ENCODE measurements around the gene KRT10.

Gene KRT10

DNA sequence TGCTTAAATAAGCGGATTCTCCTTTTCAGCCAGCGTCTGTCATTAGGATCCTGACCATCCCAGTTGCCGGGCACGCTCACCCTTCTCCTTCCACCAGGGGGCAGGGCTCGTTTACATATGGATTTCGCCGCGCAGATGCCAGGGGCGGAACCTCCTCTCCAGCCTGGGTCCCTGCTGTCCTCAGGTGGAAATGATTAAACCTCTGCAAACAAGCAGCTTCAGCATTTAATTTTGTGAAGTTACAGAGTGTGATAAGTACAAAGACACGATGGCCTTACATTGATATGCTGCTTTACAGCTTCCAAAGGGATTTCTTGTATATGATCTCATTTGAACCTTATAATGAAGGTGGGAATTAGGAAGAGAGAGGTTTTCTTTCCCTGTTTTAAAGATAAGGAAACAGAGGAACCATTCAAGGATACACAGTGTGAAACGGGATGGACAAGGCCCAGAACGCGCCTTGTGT is 18.8 kb downstream of the KRT10 start:
- Mint-ChIP-seq H3K4me3 (no peak overlapping the region), H3K36me3 (ENCODE audit: low read depth) (no peaks in the 10 kb centered on the region), H3K4me1 (ENCODE audit: low read depth) (peaks cover 3% of the 10 kb centered on the region), H3K9me3 (no peaks in the 10 kb centered on the region), H3K27me3 (ENCODE audit: low read depth) (peaks cover 53% of the 10 kb centered on the region), H3K27ac (no peak overlapping the region)

DNA sequence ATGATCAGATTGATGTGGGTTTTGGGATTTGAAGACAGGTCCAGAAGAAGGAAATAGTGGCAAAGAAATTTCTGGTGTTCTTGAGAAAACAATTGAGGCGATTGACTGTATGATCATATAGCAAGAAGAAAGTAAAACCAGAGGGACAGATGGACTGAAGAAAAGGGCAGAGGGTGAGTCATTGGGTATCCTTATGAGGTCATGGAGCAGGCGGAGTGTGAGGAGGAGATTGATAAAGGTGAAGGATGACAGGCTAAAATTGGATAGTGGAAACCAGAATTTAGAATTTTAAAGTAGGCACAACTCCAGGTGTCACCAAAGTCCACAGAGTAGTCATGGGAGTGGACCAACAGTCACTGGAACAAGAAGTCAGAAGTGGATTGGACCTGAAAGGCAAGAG is 21.3 kb downstream of the KRT10 start:
- Mint-ChIP-seq H3K4me1 (ENCODE audit: low read depth) (peaks cover 3% of the 10 kb centered on the region), H3K27me3 (ENCODE audit: low read depth) (peaks cover 34% of the 10 kb centered on the region), H3K27ac (no peak overlapping the region), H3K4me3 (no peak overlapping the region), H3K9me3 (no peaks in the 10 kb centered on the region), H3K36me3 (ENCODE audit: low read depth) (no peaks in the 10 kb centered on the region)

DNA sequence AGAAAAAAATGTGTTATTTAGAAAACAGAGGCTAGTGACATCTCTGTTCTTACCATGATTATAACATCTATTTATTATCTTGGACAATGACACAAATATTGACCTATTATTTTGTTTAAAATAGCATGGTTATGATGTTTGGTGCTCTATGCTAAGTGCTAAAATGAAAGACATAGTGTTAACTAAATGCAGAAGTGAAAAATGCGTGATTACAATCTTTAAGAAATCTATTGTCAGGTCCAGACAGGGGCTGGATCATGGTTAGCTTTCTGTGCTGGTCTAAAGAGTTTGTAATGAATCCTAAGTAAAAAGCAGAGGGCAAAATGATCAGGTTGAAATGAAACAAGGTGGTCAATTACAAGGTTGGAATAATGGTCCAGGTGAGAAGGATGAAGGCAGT is 22.0 kb downstream of the KRT10 start:
- no peak overlapping the region for H3K4me3 Mint-ChIP-seq
- H3K27me3 Mint-ChIP-seq (ENCODE audit: low read depth) = peaks cover 32% of the 10 kb centered on the region
- no peaks in the 10 kb centered on the region for H3K9me3 Mint-ChIP-seq
- peaks cover 3% of the 10 kb centered on the region for H3K4me1 Mint-ChIP-seq (ENCODE audit: low read depth)
- no peaks in the 10 kb centered on the region for H3K36me3 Mint-ChIP-seq (ENCODE audit: low read depth)
- no peak overlapping the region for H3K27ac Mint-ChIP-seq

DNA sequence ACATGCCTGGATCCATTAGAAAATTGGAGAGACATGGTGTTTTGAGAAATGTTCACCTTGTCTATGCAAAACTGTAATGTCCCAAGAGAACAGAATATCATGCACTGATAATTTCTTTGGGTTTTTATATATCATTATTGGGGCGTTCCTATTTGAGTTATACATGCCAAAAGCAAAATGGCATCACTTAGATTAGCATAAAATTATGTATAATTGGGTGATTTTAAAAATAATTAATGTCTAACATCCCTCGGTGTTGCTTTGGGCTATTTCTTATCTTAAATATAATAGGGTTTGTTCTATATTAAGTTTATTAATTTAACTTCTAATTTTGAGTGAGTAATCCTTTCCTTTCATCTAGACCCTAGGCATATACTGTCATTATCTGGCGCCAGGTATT is 22.6 kb downstream of the KRT10 start, which contains the start of gene KRT28:
KRT28 (minus strand) TSS at position 101 of the 400 bp plus-strand sequence; CDS start at position 35, 66 bp downstream.
- H3K36me3 Mint-ChIP-seq (ENCODE audit: low read depth) = no peaks in the 10 kb centered on the region
- no peaks in the 10 kb centered on the region for H3K9me3 Mint-ChIP-seq
- peaks cover 27% of the 10 kb centered on the region for H3K27me3 Mint-ChIP-seq (ENCODE audit: low read depth)
- H3K4me3 Mint-ChIP-seq = no peak within 1 kb of the TSS
- H3K4me1 Mint-ChIP-seq (ENCODE audit: low read depth) = peaks cover 3% of the 10 kb centered on the region
- H3K27ac Mint-ChIP-seq = no peak within 1 kb of the TSS

DNA sequence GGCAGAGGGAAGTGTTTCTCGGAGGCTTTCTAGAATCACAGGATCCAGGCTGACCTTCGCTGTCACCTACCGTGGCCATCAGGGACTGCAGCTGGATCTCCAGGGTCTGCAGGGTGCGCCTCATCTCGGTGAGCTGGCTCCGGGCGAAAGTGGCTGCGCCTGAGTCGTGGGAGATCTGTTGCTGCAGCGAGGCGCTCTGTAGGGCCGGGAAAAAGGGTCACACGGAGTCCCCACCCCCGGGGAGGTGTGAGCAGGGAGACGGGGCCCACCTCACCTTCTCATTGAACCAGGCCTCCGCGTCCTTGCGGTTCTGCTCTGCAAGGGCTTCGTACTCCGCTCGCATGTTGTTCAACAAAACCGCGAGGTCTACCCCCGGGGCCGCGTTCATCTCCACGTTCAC is 25.6 kb downstream of the KRT10 start:
- Mint-ChIP-seq H3K4me1 (ENCODE audit: low read depth) (no peaks in the 10 kb centered on the region), H3K27me3 (ENCODE audit: low read depth) (peaks cover 29% of the 10 kb centered on the region), H3K36me3 (ENCODE audit: low read depth) (no peaks in the 10 kb centered on the region), H3K4me3 (no peak overlapping the region), H3K9me3 (no peaks in the 10 kb centered on the region), H3K27ac (no peak overlapping the region)

DNA sequence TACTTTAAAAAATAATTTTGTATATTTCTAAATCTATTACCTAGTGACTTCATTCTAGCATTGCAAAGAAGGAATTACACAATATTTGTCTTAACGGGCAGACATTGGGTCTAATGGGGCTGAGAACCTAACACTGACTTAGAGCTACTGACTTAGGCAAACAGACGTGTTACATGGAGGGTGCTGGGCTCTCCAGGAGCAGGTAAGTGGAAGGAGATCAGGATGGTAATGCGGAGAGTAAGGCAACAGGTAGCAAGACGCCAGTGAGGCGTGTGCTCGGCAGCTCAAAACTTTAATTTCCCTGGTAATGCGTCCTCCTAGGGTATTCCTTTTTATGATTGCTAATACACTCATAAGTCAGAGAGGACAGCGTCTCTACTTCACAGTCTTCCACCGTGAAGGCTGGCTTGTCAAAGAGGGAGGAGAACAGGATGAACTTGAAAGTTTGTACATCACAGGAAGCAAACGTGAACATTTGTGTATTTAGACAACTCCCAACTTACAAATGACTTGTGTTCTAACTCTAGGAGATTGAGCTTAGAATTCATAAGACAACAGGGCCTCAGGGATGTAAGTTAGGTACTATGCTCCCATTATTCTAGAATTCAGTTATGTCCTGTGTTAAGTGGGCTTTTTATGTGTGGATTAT is 27.3 kb downstream of the KRT10 start:
- Mint-ChIP-seq H3K4me3 (no peak overlapping the region), H3K4me1 (ENCODE audit: low read depth) (no peaks in the 10 kb centered on the region), H3K9me3 (no peaks in the 10 kb centered on the region), H3K36me3 (ENCODE audit: low read depth) (no peaks in the 10 kb centered on the region), H3K27me3 (ENCODE audit: low read depth) (peaks cover 30% of the 10 kb centered on the region), H3K27ac (no peak overlapping the region)

DNA sequence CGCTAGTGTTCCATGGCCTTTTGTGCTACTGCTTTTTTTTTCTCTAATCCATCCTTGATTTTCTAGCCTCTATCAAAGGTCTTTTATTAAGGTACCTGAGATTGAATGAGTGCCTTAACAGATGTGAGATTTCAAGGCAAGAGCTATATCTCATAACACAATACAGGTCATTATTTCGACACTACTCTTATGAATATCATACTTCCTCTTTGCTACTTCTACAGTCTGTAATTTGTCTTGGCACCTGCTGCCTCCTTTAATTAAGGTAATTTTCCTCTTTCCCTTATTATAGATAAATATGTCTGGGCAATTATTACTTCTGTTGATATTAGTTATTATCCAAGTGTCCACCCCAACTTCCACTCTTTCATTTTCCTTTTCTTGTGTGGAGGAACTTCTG is 27.9 kb downstream of the KRT10 start:
- H3K4me1 Mint-ChIP-seq (ENCODE audit: low read depth) = no peaks in the 10 kb centered on the region
- H3K36me3 Mint-ChIP-seq (ENCODE audit: low read depth) = no peaks in the 10 kb centered on the region
- H3K4me3 Mint-ChIP-seq = no peak overlapping the region
- H3K9me3 Mint-ChIP-seq = no peaks in the 10 kb centered on the region
- H3K27me3 Mint-ChIP-seq (ENCODE audit: low read depth) = peaks cover 30% of the 10 kb centered on the region
- no peak overlapping the region for H3K27ac Mint-ChIP-seq

DNA sequence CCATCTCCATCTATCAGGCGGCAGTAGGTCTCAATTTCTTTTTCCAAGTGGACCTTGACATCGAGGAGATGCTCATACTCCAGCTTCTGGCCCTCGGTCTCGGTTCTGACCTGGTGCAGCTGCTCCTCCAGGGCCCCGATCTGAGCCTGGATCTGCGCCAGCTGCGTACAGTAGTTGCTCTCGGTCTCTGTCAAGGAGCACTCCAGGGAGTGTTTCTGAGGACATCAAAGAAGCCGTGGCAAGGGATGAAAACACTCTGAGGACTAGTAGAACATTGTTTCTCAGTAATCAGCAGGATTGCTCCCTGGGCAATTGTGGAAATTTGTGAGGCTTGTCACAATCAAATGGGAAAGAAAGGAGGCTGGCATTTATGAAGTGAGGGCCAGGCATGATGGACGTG is 28.6 kb downstream of the KRT10 start:
- Mint-ChIP-seq H3K4me1 (ENCODE audit: low read depth) (no peaks in the 10 kb centered on the region), H3K27me3 (ENCODE audit: low read depth) (peaks cover 26% of the 10 kb centered on the region), H3K9me3 (no peaks in the 10 kb centered on the region), H3K4me3 (no peak overlapping the region), H3K36me3 (ENCODE audit: low read depth) (no peaks in the 10 kb centered on the region), H3K27ac (no peak overlapping the region)

DNA sequence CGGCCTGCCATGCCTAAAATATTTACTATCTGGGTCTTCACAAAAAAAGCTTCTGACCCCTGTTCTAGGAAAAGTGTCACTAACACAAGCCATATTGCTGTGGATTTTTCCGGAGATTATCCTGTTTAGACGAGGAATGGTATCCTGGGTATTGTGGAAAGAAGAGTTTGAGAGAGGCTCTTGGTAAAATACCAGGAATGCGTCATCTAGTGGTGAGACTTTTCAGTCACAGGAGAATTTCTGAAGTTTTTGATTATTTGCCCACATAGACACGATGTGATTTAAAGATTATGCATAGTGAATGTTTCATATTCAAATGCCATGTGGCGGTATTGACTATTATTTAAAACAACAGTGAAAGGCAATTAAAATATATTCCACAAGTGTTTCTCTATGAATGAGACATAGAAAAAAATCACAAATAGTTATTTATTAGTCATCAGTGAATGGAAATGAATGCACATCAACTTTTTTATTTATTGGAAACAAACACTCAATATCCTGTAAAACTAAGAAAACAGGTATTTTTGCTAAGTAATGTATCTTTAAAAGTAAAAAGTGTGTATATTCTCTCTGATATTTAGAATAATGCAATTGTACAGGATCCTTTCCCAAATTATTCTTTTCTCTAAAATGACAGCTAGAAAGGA is 30.5 kb downstream of the KRT10 start:
- no peaks in the 10 kb centered on the region for H3K4me1 Mint-ChIP-seq (ENCODE audit: low read depth)
- H3K36me3 Mint-ChIP-seq (ENCODE audit: low read depth) = no peaks in the 10 kb centered on the region
- H3K27ac Mint-ChIP-seq = no peak overlapping the region
- H3K4me3 Mint-ChIP-seq = no peak overlapping the region
- peaks cover 26% of the 10 kb centered on the region for H3K27me3 Mint-ChIP-seq (ENCODE audit: low read depth)
- H3K9me3 Mint-ChIP-seq = no peaks in the 10 kb centered on the region

DNA sequence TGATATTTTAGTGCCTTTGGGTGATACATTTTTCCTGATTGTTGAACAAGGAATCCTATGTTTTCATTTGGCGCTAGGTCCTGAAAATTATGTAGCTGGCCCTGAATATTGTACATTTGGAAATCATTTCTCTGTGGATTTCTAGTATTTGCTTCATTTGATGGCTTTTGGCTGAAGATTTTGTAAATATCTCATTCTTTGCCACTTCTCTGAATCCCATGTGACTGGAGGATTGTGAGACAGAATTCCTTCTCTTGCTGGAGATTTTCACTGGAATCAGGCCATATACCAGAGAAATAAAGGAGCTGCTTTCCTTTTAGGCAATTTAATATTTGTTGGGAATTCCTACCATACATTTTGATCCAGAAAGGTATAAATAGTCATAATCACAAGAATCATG is 31.3 kb downstream of the KRT10 start:
- peaks cover 22% of the 10 kb centered on the region for H3K27me3 Mint-ChIP-seq (ENCODE audit: low read depth)
- no peaks in the 10 kb centered on the region for H3K4me1 Mint-ChIP-seq (ENCODE audit: low read depth)
- no peak overlapping the region for H3K4me3 Mint-ChIP-seq

DNA sequence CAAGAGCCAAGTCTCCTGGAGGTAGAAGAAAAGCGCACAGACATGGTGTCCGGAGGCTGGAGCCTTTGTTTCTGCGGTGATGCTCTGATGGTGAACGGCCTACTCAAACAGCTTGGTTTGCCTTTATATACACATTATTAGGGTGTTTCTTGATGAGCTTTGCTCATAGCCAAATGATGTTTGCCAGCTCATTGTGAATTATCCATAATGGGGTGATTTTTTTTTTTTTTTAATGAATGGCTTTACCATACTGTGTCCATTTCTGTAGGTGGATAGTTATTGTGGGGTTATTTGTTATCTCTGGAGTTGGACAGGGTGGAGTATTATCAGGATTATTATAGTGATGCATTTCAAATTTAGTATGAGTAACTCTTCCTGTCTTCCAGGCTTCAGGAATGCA is 40.0 kb downstream of the KRT10 start, which contains the start of gene KRT27:
KRT27 (minus strand) TSS at position 101 of the 400 bp plus-strand sequence; CDS start at position 44, 57 bp downstream.
- peaks cover 26% of the 10 kb centered on the region for H3K27me3 Mint-ChIP-seq (ENCODE audit: low read depth)
- no peak within 1 kb of the TSS for H3K27ac Mint-ChIP-seq
- H3K9me3 Mint-ChIP-seq = no peaks in the 10 kb centered on the region
- no peaks in the 10 kb centered on the region for H3K36me3 Mint-ChIP-seq (ENCODE audit: low read depth)
- H3K4me3 Mint-ChIP-seq = no peak within 1 kb of the TSS
- no peaks in the 10 kb centered on the region for H3K4me1 Mint-ChIP-seq (ENCODE audit: low read depth)

More for the DNA sequence above, 31.3 kb downstream of the KRT10 start:
- no peak overlapping the region for H3K27ac Mint-ChIP-seq
- no peaks in the 10 kb centered on the region for H3K36me3 Mint-ChIP-seq (ENCODE audit: low read depth)
- no peaks in the 10 kb centered on the region for H3K9me3 Mint-ChIP-seq

DNA sequence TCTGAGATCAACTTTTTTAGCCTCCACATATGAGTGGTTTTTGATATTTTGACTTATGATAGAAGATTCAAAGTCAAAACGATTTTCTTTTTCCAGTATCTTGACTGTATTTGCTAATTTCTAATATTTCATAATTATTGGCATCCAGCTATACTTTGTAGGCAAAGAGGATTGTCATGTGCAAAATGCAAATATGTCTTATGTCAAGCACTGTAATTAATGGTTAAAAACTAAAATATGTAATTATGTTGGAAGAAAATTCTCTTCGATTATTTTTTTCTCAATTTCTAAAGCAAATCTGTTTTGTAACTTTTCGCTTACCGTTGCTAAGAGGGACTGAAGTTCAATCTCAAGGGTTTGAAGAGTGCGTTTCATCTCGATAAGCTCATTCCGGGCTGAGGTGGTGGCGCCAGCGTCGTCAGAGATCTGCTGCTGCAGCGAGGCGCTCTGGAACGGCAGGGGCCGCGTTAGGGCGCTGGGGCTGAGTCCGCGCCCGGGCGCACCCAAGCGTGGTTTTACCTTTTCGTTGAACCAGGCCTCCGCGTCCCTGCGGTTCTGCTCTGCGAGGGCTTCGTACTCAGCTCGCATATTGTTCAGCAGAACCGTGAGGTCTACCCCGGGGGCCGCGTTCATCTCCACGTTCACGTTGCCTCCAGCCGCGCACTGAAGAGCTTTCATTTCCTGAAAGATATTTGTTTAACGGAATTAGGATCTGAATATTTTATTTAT is 43.1 kb downstream of the KRT10 start:
- Mint-ChIP-seq H3K4me1 (ENCODE audit: low read depth) (no peaks in the 10 kb centered on the region), H3K27ac (no peak overlapping the region), H3K4me3 (no peak overlapping the region), H3K9me3 (no peaks in the 10 kb centered on the region), H3K36me3 (ENCODE audit: low read depth) (no peaks in the 10 kb centered on the region), H3K27me3 (ENCODE audit: low read depth) (peaks cover 46% of the 10 kb centered on the region)

DNA sequence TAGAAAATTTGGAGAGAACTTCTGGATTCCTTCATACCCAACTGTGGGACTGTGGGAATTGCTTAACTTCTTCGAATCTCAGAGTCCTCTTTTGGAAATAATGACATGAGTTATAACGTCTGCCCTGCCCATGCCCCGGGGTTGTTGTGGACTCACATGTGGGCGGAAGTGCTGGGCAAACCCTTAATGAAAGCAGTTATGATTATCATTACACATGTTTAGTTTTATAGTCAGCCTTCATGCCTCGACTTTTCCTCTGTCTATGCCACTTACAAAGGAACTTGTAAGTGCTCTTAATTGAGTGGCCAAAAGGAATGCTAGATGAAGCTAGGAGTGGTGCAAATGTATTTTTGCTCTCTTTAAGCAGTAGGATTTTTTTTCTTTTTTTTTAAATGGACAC is 44.0 kb downstream of the KRT10 start:
- Mint-ChIP-seq H3K4me1 (ENCODE audit: low read depth) (no peaks in the 10 kb centered on the region), H3K4me3 (no peak overlapping the region), H3K36me3 (ENCODE audit: low read depth) (no peaks in the 10 kb centered on the region), H3K27ac (no peak overlapping the region), H3K9me3 (no peaks in the 10 kb centered on the region), H3K27me3 (ENCODE audit: low read depth) (peaks cover 46% of the 10 kb centered on the region)

DNA sequence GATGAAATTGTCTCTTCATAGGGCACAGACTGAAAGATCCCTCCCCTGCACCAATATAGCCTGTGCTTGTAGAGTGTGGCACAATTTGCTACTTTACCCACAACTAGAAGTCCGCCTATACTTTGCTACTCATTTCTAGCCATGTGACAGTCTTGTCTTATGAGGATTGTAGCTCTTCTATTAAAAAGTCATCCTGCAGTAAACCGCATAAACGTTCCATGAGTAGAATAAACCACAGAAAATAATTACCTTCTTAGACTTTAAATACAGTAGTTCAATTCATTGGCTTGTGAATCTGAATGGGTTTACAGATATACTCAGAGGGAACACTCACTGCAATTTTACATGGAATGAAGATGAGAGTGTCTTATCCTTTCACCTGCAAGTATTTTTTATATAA is 44.4 kb downstream of the KRT10 start:
- H3K27me3 Mint-ChIP-seq (ENCODE audit: low read depth) = peaks cover 46% of the 10 kb centered on the region
- no peaks in the 10 kb centered on the region for H3K9me3 Mint-ChIP-seq
- no peaks in the 10 kb centered on the region for H3K4me1 Mint-ChIP-seq (ENCODE audit: low read depth)
- no peak overlapping the region for H3K27ac Mint-ChIP-seq
- H3K36me3 Mint-ChIP-seq (ENCODE audit: low read depth) = no peaks in the 10 kb centered on the region
- no peak overlapping the region for H3K4me3 Mint-ChIP-seq

DNA sequence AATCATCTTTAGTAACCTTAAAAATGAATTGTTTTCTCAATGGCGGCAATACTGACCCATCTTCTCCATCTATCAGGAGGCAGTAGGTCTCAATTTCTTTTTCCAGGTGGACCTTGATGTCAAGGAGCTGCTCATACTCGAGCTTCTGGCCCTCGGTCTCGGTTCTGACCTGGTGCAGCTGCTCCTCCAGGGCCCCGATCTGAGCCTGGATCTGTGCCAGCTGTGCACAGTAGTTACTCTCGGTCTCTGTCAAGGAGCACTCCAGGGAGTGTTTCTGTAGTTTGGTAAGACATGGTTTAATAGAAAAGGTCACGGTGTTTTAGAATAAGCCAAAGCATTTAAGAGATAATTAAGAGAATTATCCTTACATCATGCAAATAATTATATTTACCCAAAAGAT is 45.0 kb downstream of the KRT10 start:
- no peak overlapping the region for H3K27ac Mint-ChIP-seq
- peaks cover 51% of the 10 kb centered on the region for H3K27me3 Mint-ChIP-seq (ENCODE audit: low read depth)
- no peak overlapping the region for H3K4me3 Mint-ChIP-seq
- no peaks in the 10 kb centered on the region for H3K9me3 Mint-ChIP-seq
- H3K4me1 Mint-ChIP-seq (ENCODE audit: low read depth) = no peaks in the 10 kb centered on the region
- no peaks in the 10 kb centered on the region for H3K36me3 Mint-ChIP-seq (ENCODE audit: low read depth)

Measured in T-helper 1 cell treated with Interleukin-12 subunit alpha and Interleukin-12 subunit beta and Interleukin-4 antibody, amounts not matched to agents 30 μg/mL and 1 μg/mL, for 36 hours (primary cell).